H9 (cell line): ENCODE measurements around the gene FANCI. TPM values are rescaled to one million over a fixed set of nuclear protein-coding genes. Genes with fewer than 3 reads are reported as not detected.

Experiments used
- DNase-seq: peaks from one replicate; pipeline ENCODE4 v3.0.0-alpha.2; 2017
- H2AFZ ChIP-seq: one replicate; pipeline ENCODE4 v1.6.1; 2013; ENCODE audit warnings: mild to moderate bottlenecking, low read length, control low read depth, moderate library complexity
- H2AK5ac ChIP-seq: 2 replicates; pipeline ENCODE4 v1.6.1; 2013; ENCODE audit warnings: low read length, control low read depth, mixed read lengths; ENCODE audit not compliant: insufficient read length
- H2BK120ac ChIP-seq: one replicate; pipeline ENCODE4 v1.6.1; 2013; ENCODE audit warnings: low read depth, mild to moderate bottlenecking, low read length, control low read depth, inconsistent platforms; ENCODE audit not compliant: poor library complexity, severe bottlenecking
- H2BK12ac ChIP-seq: 2 replicates; pipeline ENCODE4 v1.6.1; 2013; ENCODE audit warnings: low read length, control low read depth, mixed read lengths, low read depth; ENCODE audit not compliant: insufficient read length
- H2BK15ac ChIP-seq: 2 replicates; pipeline ENCODE4 v1.6.1; 2013; ENCODE audit warnings: low read depth, low read length, control low read depth
- H2BK20ac ChIP-seq: one replicate; pipeline ENCODE4 v1.6.1; 2013; ENCODE audit warnings: low read depth, mild to moderate bottlenecking, low read length, control low read depth, inconsistent platforms; ENCODE audit not compliant: poor library complexity, severe bottlenecking
- H2BK5ac ChIP-seq: 2 replicates; pipeline ENCODE4 v1.6.1; 2013; ENCODE audit warnings: low read length, control low read depth, mixed read lengths; ENCODE audit not compliant: insufficient read length
- H3K14ac ChIP-seq: 2 replicates; pipeline ENCODE4 v1.6.1; 2013; ENCODE audit warnings: low read length, control low read depth; ENCODE audit not compliant: insufficient read depth
- H3K18ac ChIP-seq: 2 replicates; pipeline ENCODE4 v1.6.1; 2013; ENCODE audit warnings: low read depth, mild to moderate bottlenecking, mixed read lengths, low read length, control low read depth; ENCODE audit not compliant: insufficient read length
- H3K23ac ChIP-seq: 2 replicates; pipeline ENCODE4 v1.6.1; 2013; ENCODE audit warnings: low read length, control low read depth, mixed read lengths, low read depth; ENCODE audit not compliant: insufficient read length
- H3K23me2 ChIP-seq: 2 replicates; pipeline ENCODE4 v1.6.1; 2013; ENCODE audit warnings: low read depth, mild to moderate bottlenecking, mixed read lengths, low read length, control low read depth; ENCODE audit not compliant: insufficient read length, poor library complexity, severe bottlenecking
- H3K27ac ChIP-seq: 2 replicates; pipeline ENCODE4 v1.5.1; 2013; ENCODE audit warnings: low read length, control low read depth, mixed read lengths, low read depth; ENCODE audit not compliant: insufficient read length
- H3K27me3 ChIP-seq: 2 replicates; pipeline ENCODE4 v1.6.1; 2013; ENCODE audit warnings: low read length, control low read depth, inconsistent platforms; ENCODE audit not compliant: insufficient read depth
- H3K4ac ChIP-seq: 2 replicates; pipeline ENCODE4 v1.6.1; 2013; ENCODE audit warnings: low read depth, mild to moderate bottlenecking, control low read depth, inconsistent platforms, low read length, moderate library complexity
- H3K4me1 ChIP-seq: 2 replicates; pipeline ENCODE4 v1.6.1; 2013; ENCODE audit warnings: low read length, control low read depth, inconsistent platforms; ENCODE audit not compliant: insufficient read depth
- H3K4me2 ChIP-seq: 2 replicates; pipeline ENCODE4 v1.6.1; 2013; ENCODE audit warnings: low read length, control low read depth, mixed read lengths; ENCODE audit not compliant: insufficient read length, insufficient read depth
- H3K56ac ChIP-seq: 2 replicates; pipeline ENCODE4 v1.6.1; 2013; ENCODE audit warnings: low read depth, mild to moderate bottlenecking, mixed read lengths, low read length, control low read depth; ENCODE audit not compliant: insufficient read length
- H3K79me1 ChIP-seq: 2 replicates; pipeline ENCODE4 v1.6.1; 2013; ENCODE audit warnings: low read depth, mild to moderate bottlenecking, moderate library complexity, low read length, control low read depth, inconsistent platforms; ENCODE audit not compliant: insufficient read depth, poor library complexity, severe bottlenecking
- H3K79me2 ChIP-seq: 2 replicates; pipeline ENCODE4 v1.6.1; 2013; ENCODE audit warnings: low read length, control low read depth, inconsistent platforms; ENCODE audit not compliant: insufficient read depth
- H3K9ac ChIP-seq: 2 replicates; pipeline ENCODE4 v1.6.1; 2013; ENCODE audit warnings: low read length, control low read depth, mixed read lengths; ENCODE audit not compliant: insufficient read length; ENCODE audit errors: extremely low read depth
- H3K9me3 ChIP-seq: one replicate; pipeline ENCODE4 v1.6.1; 2013; ENCODE audit warnings: low read depth, low read length, inconsistent platforms; ENCODE audit not compliant: control insufficient read depth
- H3T11ph ChIP-seq: one replicate; pipeline ENCODE4 v1.6.1; 2013; ENCODE audit warnings: mild to moderate bottlenecking, low read length, control low read depth, inconsistent platforms
- H4K20me1 ChIP-seq: one replicate; pipeline ENCODE4 v1.6.1; 2013; ENCODE audit not compliant: control insufficient read depth, insufficient read length, insufficient read depth
- H4K5ac ChIP-seq: 2 replicates; pipeline ENCODE4 v1.6.1; 2013; ENCODE audit warnings: low read depth, mild to moderate bottlenecking, mixed read lengths, low read length, control low read depth; ENCODE audit not compliant: insufficient read length
- H4K8ac ChIP-seq: replicated peaks from 2 replicates; pipeline ENCODE4 v1.6.1; 2013; ENCODE audit warnings: low read length, control low read depth, mixed read lengths, low read depth; ENCODE audit not compliant: insufficient read length
- H4K91ac ChIP-seq: 2 replicates; pipeline ENCODE4 v1.6.1; 2013; ENCODE audit warnings: low read depth, mild to moderate bottlenecking, moderate library complexity, mixed read lengths, low read length, control low read depth; ENCODE audit not compliant: insufficient read length
- H3K27ac Mint-ChIP-seq, 3 experiments: 2 replicates in 2 of 3; 3 replicates in 1 of 3; pipeline ENCODE4 v1.8.0; 2020 to 2021; ENCODE audit warnings: mixed read lengths in 3 of 3, mild to moderate bottlenecking in 1 of 3, moderate library complexity in 1 of 3
- H3K27me3 Mint-ChIP-seq: 2 replicates; pipeline ENCODE4 v1.8.0; 2021; ENCODE audit warnings: low read depth, mild to moderate bottlenecking, moderate library complexity, mixed read lengths
- H3K36me3 Mint-ChIP-seq, 3 experiments: 2 replicates in 2 of 3; 3 replicates in 1 of 3; pipeline ENCODE4 v1.8.0; 2020 to 2021; ENCODE audit warnings: low read depth in 3 of 3, mixed read lengths in 3 of 3; ENCODE audit not compliant: insufficient read depth in 1 of 3
- H3K4me1 Mint-ChIP-seq, 2 experiments: 2 replicates each; pipeline ENCODE4 v1.8.0; 2020; ENCODE audit warnings: mixed read lengths in 2 of 2
- H3K4me3 Mint-ChIP-seq, 2 experiments: 2 replicates in 1 of 2; 3 replicates in 1 of 2; pipeline ENCODE4 v1.8.0; 2020 to 2021; ENCODE audit warnings: mild to moderate bottlenecking in 2 of 2, mixed read lengths in 2 of 2, moderate library complexity in 1 of 2
- H3K9me3 Mint-ChIP-seq, 2 experiments: 2 replicates in 1 of 2; 3 replicates in 1 of 2; pipeline ENCODE4 v1.8.0; 2020; ENCODE audit warnings: mild to moderate bottlenecking in 2 of 2, mixed read lengths in 2 of 2, moderate library complexity in 1 of 2
- WGBS: extraction: QIAGEN DNeasy Blood & Tissue Kit; methylation state at CpG from one replicate; pipeline ENCODE4 v1.1.7; 2013; ENCODE audit warnings: missing lambda C conversion rate, low lambda C conversion rate, mixed read lengths; ENCODE audit not compliant: insufficient read length; ENCODE audit errors: extremely low coverage; 5-methylcytosine and 5-hydroxymethylcytosine counted together
- total RNA-seq: library from RNA; stranded (reverse); gene quantifications from 2 replicates; pipeline ENCODE4 v1.2.1, GENCODE V29; 2021
- TF ChIP-seq, protein P1 (sequence below): fragments of 200-600 bp; sonication (generic); conservative IDR thresholded peaks from 3 replicates; pipeline ENCODE4 v1.8.0; 2021; ENCODE audit warnings: antibody characterized with exemption, mild to moderate bottlenecking

The FANCI gene
- total RNA-seq, 1 experiment from 2014 or later, result 106 TPM

DNA sequence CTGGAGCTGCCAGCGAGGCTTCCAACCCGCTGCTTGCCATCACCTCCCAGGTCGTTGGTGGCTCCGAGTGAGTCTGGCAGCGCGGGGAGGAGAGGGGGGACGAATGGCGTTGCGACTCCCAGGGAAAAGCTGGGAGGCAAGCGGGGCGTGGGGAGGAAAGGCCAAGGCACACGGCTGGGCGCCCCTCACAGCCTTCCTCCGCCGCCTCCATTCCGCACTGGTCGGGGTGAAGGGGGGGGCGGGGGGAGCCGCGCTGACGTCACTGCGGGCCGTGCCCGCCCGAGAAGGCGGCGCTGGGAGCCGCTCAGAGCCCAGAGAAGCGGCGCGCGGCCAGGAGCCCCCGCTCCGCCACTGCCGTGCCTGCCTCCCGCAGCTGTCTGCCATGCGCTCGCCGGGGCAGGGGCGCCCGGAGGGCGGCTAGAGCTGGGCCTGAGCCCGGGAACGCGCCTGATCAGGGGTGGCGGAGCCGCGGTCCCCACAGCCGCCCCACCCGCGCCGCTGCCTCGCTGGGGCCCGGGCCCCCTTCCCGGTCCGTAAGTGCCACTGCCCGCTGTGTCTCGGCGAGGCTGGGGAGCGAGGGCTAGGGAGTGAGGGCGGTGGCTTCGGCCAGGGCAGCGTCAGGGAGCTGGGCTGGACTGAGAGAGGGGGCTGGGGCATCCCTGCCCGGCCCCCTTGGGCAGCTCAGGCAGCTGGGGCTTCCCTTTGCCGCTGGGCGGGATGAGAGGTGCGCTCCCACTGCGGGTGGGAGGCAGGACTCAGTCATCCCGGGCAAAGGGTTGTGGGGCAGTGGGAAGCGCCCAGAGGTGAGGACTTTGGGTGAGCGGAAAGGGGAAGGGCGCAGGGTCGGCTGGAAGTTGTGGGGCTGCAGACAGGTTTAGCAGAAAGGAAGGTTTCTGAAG is 118.7 kb downstream of the FANCI start:
- no peak overlapping the region for H3K56ac ChIP-seq
- H3K27ac ChIP-seq, result no peak overlapping the region
- H3K4me3 Mint-ChIP-seq, result no peak overlapping the region
- no peak overlapping the region for H2BK5ac ChIP-seq
- H3K23me2 ChIP-seq, result no peaks in the 10 kb centered on the region
- H3K4me1 Mint-ChIP-seq, result peaks cover 21 to 27% of the 10 kb centered on the region in 2 experiments
- H4K20me1 ChIP-seq, result no peaks in the 10 kb centered on the region
- WGBS, result no CpG with 5 or more reads among the region's 73 CpGs
- H4K8ac ChIP-seq, result no peak overlapping the region
- no peaks in the 10 kb centered on the region for H3K36me3 Mint-ChIP-seq
- H3T11ph ChIP-seq, result no peak overlapping the region
- H2AK5ac ChIP-seq, result no peak overlapping the region
- peaks cover 100% of the 10 kb centered on the region for H3K27me3 Mint-ChIP-seq
- H3K27me3 ChIP-seq, result peaks cover 95% of the 10 kb centered on the region
- no peaks in the 10 kb centered on the region for H3K4me1 ChIP-seq
- no peak overlapping the region for H4K5ac ChIP-seq
- H3K9me3 ChIP-seq, result no peaks in the 10 kb centered on the region
- H3K18ac ChIP-seq, result no peak overlapping the region
- H3K79me1 ChIP-seq, result no peaks in the 10 kb centered on the region
- no peak overlapping the region for H3K23ac ChIP-seq
- no peak for DNase-seq
- no peak overlapping the region for H2BK120ac ChIP-seq
- no peak overlapping the region for H2BK15ac ChIP-seq
- H3K9ac ChIP-seq, result no peak overlapping the region
- H3K14ac ChIP-seq, result no peak overlapping the region
- H2BK20ac ChIP-seq, result no peak overlapping the region
- H2AFZ ChIP-seq, result no peak overlapping the region
- no peak overlapping the region for H3K4ac ChIP-seq
- TF ChIP-seq, protein P1, sequence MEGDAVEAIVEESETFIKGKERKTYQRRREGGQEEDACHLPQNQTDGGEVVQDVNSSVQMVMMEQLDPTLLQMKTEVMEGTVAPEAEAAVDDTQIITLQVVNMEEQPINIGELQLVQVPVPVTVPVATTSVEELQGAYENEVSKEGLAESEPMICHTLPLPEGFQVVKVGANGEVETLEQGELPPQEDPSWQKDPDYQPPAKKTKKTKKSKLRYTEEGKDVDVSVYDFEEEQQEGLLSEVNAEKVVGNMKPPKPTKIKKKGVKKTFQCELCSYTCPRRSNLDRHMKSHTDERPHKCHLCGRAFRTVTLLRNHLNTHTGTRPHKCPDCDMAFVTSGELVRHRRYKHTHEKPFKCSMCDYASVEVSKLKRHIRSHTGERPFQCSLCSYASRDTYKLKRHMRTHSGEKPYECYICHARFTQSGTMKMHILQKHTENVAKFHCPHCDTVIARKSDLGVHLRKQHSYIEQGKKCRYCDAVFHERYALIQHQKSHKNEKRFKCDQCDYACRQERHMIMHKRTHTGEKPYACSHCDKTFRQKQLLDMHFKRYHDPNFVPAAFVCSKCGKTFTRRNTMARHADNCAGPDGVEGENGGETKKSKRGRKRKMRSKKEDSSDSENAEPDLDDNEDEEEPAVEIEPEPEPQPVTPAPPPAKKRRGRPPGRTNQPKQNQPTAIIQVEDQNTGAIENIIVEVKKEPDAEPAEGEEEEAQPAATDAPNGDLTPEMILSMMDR, result no peak
- H4K91ac ChIP-seq, result no peak overlapping the region
- H3K4me2 ChIP-seq, result no peak overlapping the region
- H3K79me2 ChIP-seq, result no peaks in the 10 kb centered on the region
- peaks cover 7 to 8% of the 10 kb centered on the region in 2 experiments; a peak in 3 of 5 replicates for H3K9me3 Mint-ChIP-seq
- H3K27ac Mint-ChIP-seq, result no peak overlapping the region
- no peak overlapping the region for H2BK12ac ChIP-seq
